Large intestine (tissue), 3 donors: ENCODE data around the gene WDR48. TPM values are rescaled to one million over a fixed set of nuclear protein-coding genes. Genes with fewer than 3 reads are reported as not detected.

Experiments
- DNase-seq, 2 donors: peaks; one replicate each; pipeline versions ENCODE4 v3.0.0 to v3.0.0-alpha.2; 2013
- H3K27ac ChIP-seq: one replicate; pipeline ENCODE4 v1.5.1; 2013; ENCODE audit warnings: low read length
- H3K27me3 ChIP-seq: 2 replicates; pipeline ENCODE4 v1.6.1; 2013; ENCODE audit warnings: low read length; ENCODE audit not compliant: control insufficient read depth, insufficient read depth
- H3K36me3 ChIP-seq: 2 replicates; pipeline ENCODE4 v1.6.1; 2013; ENCODE audit warnings: low read length; ENCODE audit not compliant: control insufficient read depth, insufficient read depth
- H3K4me1 ChIP-seq: one replicate; pipeline ENCODE4 v1.6.1; 2013; ENCODE audit warnings: low read length; ENCODE audit not compliant: control insufficient read depth, insufficient read depth
- H3K4me3 ChIP-seq: one replicate; pipeline ENCODE4 v1.5.1; 2013; ENCODE audit warnings: low read length
- H3K9me3 ChIP-seq: one replicate; pipeline ENCODE4 v1.6.1; 2013; ENCODE audit warnings: mild to moderate bottlenecking, low read depth, low read length, moderate library complexity; ENCODE audit not compliant: control insufficient read depth
- WGBS: methylation state at CpG from one replicate; pipeline ENCODE4 v1.1.5; 2013; ENCODE audit warnings: low lambda C conversion rate; ENCODE audit not compliant: insufficient coverage; 5-methylcytosine and 5-hydroxymethylcytosine counted together
- polyA plus RNA-seq: library from polyadenylated mRNA; unstranded; fragments of 120-200 nt; gene quantifications from one replicate; pipeline ENCODE4 v1.2.1, GENCODE V29; 2013

The WDR48 gene
- polyA plus RNA-seq, 1 donor, result 40.0 TPM

DNA sequence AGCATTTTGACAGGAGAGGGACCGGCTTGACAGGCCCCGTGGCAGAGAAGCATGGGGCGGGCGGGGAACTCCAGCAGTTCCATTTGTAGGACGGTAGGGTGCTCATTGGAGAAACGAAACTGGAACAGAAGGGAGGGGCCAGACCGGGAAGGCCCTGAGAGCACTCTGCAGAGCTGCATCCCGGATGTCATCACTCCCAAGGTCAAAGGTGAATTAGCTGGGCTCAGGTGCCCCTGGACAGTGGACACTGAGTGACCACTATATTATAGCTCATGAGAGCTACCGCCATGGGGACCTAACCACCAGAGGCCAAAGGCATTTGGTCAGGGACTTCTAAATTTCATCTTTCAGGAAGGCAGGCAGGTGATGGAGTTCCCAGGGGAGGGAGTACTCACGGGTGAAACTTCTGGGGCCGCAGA lies 94.3 kb downstream of the WDR48 start:
- Histone ChIP-seq H3K36me3 (peaks cover 51% of the 10 kb centered on the region), H3K9me3 (no peaks in the 10 kb centered on the region), H3K27ac (peak overlapping the region; percentile 75), H3K27me3 (no peaks in the 10 kb centered on the region), H3K4me3 (no peak overlapping the region), H3K4me1 (peaks cover 67% of the 10 kb centered on the region)
- peak in 1 of 2 donors; percentile 50 for DNase-seq
- no CpG with 5 or more reads among the region's 11 CpGs for WGBS

Other genes starting within 250 kb of the WDR48 start
- gene SCN10A, start 235.8 kb upstream of the WDR48 start, polyA plus RNA-seq, result not detected
- 1.1 TPM for gene SCN11A, start 72 bp upstream of the WDR48 start, polyA plus RNA-seq
- 66.7 TPM for gene GORASP1, start 55.6 kb downstream of the WDR48 start, polyA plus RNA-seq
- gene TTC21A, start 55.7 kb downstream of the WDR48 start, polyA plus RNA-seq, result 5.8 TPM
- gene CSRNP1, start 101.6 kb downstream of the WDR48 start, polyA plus RNA-seq, result 24.5 TPM
- gene XIRP1, start 140.6 kb downstream of the WDR48 start, polyA plus RNA-seq, result 0.19 TPM
- 2.8 TPM for gene CX3CR1, start 228.0 kb downstream of the WDR48 start, polyA plus RNA-seq